NCI-H2107 (cell line): ENCODE data around the gene TMEM269.

Experiments used
- DNase-seq: peaks from one replicate; lab custom pipeline; 2025; lab: John Stamatoyannopoulos, UW

TMEM269 gene

GRCh38 chr1:42784946-42785693, at the start of gene TMEM269:
Gene TMEM269, plus strand, starts transcription at chr1:42784991. Its CDS starts 4,903 bp downstream, at chr1:42789894.
- DNase-seq = no peak

- DNase-seq = no peak
Measured at GRCh38 chr1:42735056-42735455, 49.7 kb upstream of the TMEM269 start.

- DNase-seq = no peak
Measured at GRCh38 chr1:42735477-42736105, 49.2 kb upstream of the TMEM269 start.

GRCh38 chr1:42736152-42736551, 48.6 kb upstream of the TMEM269 start:
- DNase-seq = no peak

GRCh38 chr1:42736571-42737200, 48.1 kb upstream of the TMEM269 start:
- no peak for DNase-seq

- no peak for DNase-seq
Measured at GRCh38 chr1:42737257-42737656, 47.5 kb upstream of the TMEM269 start.

- DNase-seq = no peak
Measured at GRCh38 chr1:42737986-42738677, 46.7 kb upstream of the TMEM269 start.

- DNase-seq = no peak
Measured at GRCh38 chr1:42738678-42739226, 46.0 kb upstream of the TMEM269 start.

GRCh38 chr1:42739753-42740700, 44.8 kb upstream of the TMEM269 start, which contains the start of gene CLDN19:
Gene CLDN19, minus strand, starts transcription at chr1:42740236. Its CDS starts 173 bp downstream, at chr1:42740063.
- no peak for DNase-seq

GRCh38 chr1:42740851-42741580, 43.8 kb upstream of the TMEM269 start:
- DNase-seq = no peak

- DNase-seq = no peak
Measured at GRCh38 chr1:42741706-42742105, 43.1 kb upstream of the TMEM269 start.

- DNase-seq = no peak
Measured at GRCh38 chr1:42742141-42742540, 42.6 kb upstream of the TMEM269 start.

GRCh38 chr1:42742617-42743316, 42.0 kb upstream of the TMEM269 start:
- no peak for DNase-seq

GRCh38 chr1:42743317-42744147, 41.3 kb upstream of the TMEM269 start:
- DNase-seq = no peak

- DNase-seq = no peak
Measured at GRCh38 chr1:42744148-42744413, 40.7 kb upstream of the TMEM269 start.

- no peak for DNase-seq
Measured at GRCh38 chr1:42745851-42746250, 38.9 kb upstream of the TMEM269 start.

GRCh38 chr1:42746436-42747105, 38.2 kb upstream of the TMEM269 start:
- DNase-seq = no peak

GRCh38 chr1:42747125-42747524, 37.7 kb upstream of the TMEM269 start:
- no peak for DNase-seq
